Peyer's patch (tissue), 4 donors: Measurements from ENCODE around the gene PRM1. TPM values are rescaled to one million over a fixed set of nuclear protein-coding genes. Genes with fewer than 3 reads are reported as not detected.

Experiments used
- DNase-seq, 3 donors: peaks; one replicate each; pipeline ENCODE4 v3.0.0-alpha.2; 2017 to 2019
- H3K27ac ChIP-seq, 4 donors: fragments of 200-600 bp; sonication (generic); one replicate each; pipeline ENCODE4 v1.5.1; 2016 to 2019
- H3K27me3 ChIP-seq, 2 donors: fragments of 200-600 bp; sonication (generic); one replicate each; pipeline ENCODE4 v1.5.1; 2019
- H3K36me3 ChIP-seq, 3 donors: fragments of 200-600 bp; sonication (generic); one replicate each; pipeline ENCODE4 v1.5.1; 2016 to 2019
- H3K4me1 ChIP-seq, 4 donors: fragments of 200-600 bp; sonication (generic); one replicate each; pipeline ENCODE4 v1.5.1; 2016 to 2019
- H3K4me3 ChIP-seq, 4 donors: fragments of 200-600 bp; sonication (generic); 1 replicate in 3 of 4; 2 replicates in 1 of 4; pipeline ENCODE4 v1.5.1; 2016 to 2019; ENCODE audit warnings: mild to moderate bottlenecking in 1 of 4
- H3K9me3 ChIP-seq, 4 donors: fragments of 200-600 bp; sonication (generic); one replicate each; pipeline ENCODE4 v1.5.1; 2016 to 2019; ENCODE audit warnings: mild to moderate bottlenecking in 1 of 4
- CTCF ChIP-seq, 6 experiments: fragments of 450-650 bp in 4 of 6; fragments of 200-600 bp in 2 of 6; sonication (generic) in 1 of 6; IDR thresholded peaks; one replicate each; pipeline ENCODE4 v1.5.1; 2017 to 2019; ENCODE audit warnings: antibody characterized with exemption in 6 of 6, mild to moderate bottlenecking in 3 of 6, moderate library complexity in 1 of 6
- POLR2A ChIP-seq, 2 donors: fragments of 450-650 bp; IDR thresholded peaks; one replicate each; pipeline ENCODE4 v1.5.1; 2017; ENCODE audit warnings: antibody characterized with exemption in 2 of 2, mild to moderate bottlenecking in 2 of 2, moderate library complexity in 2 of 2
- total RNA-seq, 4 donors: library from RNA; depleted of rRNA; stranded (reverse); fragments of >200 nt; gene quantifications; one replicate each; pipeline ENCODE4 v1.1.0, GENCODE V29; 2016

Gene PRM1
- total RNA-seq, 4 donors from 2014 or later = not detected

GRCh38 chr16:11327277-11328171 lies 46.4 kb upstream of the PRM1 start:
- Histone ChIP-seq H3K9me3 (no peaks in the 10 kb centered on the region), H3K36me3 (no peaks in the 10 kb centered on the region), H3K27ac (peak overlapping the region; percentile 47 to 80 (median 66)), H3K27me3 (no peaks in the 10 kb centered on the region), H3K4me3 (peak overlapping the region in 1 of 4 donors; percentile 19), H3K4me1 (peaks cover 0 to 34% (median 25%) of the 10 kb centered on the region in 4 donors)
- TF ChIP-seq CTCF (IDR thresholded peaks at IDR 0.05) (no peak), POLR2A (IDR thresholded peaks at IDR 0.05) (no peak)
- DNase-seq = peak in 2 of 3 donors; percentile 65 to 69

- TF ChIP-seq CTCF (IDR thresholded peaks at IDR 0.05) (no peak), POLR2A (IDR thresholded peaks at IDR 0.05) (no peak)
- peak overlapping the region; percentile 46 to 80 (median 56) for H3K27ac ChIP-seq
- no peaks in the 10 kb centered on the region for H3K9me3 ChIP-seq
Measured at GRCh38 chr16:11326737-11327276, 45.7 kb upstream of the PRM1 start.

GRCh38 chr16:11326084-11326736 lies 45.1 kb upstream of the PRM1 start:
- Histone ChIP-seq H3K9me3 (no peaks in the 10 kb centered on the region), H3K27me3 (no peaks in the 10 kb centered on the region), H3K36me3 (no peaks in the 10 kb centered on the region), H3K27ac (peak overlapping the region in 1 of 4 donors; percentile 62), H3K4me3 (no peak overlapping the region), H3K4me1 (peaks cover 0 to 34% (median 25%) of the 10 kb centered on the region in 4 donors)
- DNase-seq = no peak
- TF ChIP-seq CTCF (IDR thresholded peaks at IDR 0.05) (no peak), POLR2A (IDR thresholded peaks at IDR 0.05) (no peak)

More at GRCh38 chr16:11326737-11327276, 45.7 kb upstream of the PRM1 start:
- no peak for DNase-seq
- Histone ChIP-seq H3K4me1 (peaks cover 0 to 34% (median 25%) of the 10 kb centered on the region in 4 donors), H3K36me3 (no peaks in the 10 kb centered on the region), H3K4me3 (no peak overlapping the region), H3K27me3 (no peaks in the 10 kb centered on the region)

- Histone ChIP-seq H3K9me3 (no peaks in the 10 kb centered on the region), H3K36me3 (no peaks in the 10 kb centered on the region), H3K4me3 (no peak overlapping the region), H3K27me3 (no peaks in the 10 kb centered on the region), H3K4me1 (peaks cover 0 to 34% (median 25%) of the 10 kb centered on the region in 4 donors), H3K27ac (peak overlapping the region in 1 of 4 donors; percentile 62)
- TF ChIP-seq CTCF (IDR thresholded peaks at IDR 0.05) (no peak), POLR2A (IDR thresholded peaks at IDR 0.05) (no peak)
- DNase-seq = peak in 1 of 3 donors; percentile 54
Measured at GRCh38 chr16:11325404-11326083, 44.4 kb upstream of the PRM1 start.
